ENCODE measurements around the gene LRRC74A.
A peak's percentile ranks its signal among the peaks of the same experiment; 100 is the strongest.
"Not testable (repeated sequence)": the region's sequence is repeated elsewhere in the genome, so short reads cannot be mapped to it uniquely, and the experiment has no call there.

The LRRC74A gene

DNA sequence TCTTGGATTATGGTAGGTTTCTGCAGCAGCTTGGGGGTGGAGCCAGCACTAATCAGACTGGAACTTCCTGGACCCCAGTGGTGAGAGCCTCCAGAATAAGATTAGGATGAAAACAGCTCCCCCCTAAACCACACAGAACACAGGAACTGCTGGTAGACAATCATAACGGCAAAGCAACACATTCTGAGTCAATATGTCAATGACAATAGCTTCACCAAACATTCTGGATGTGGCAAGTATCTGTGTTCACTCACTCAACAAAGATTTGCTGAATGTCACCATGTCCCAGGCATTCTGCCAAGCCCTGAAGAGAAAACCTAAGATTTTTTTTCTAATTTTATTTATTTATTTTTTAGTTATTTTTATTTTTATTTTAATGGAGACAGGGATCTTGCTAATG lies 65.2 kb downstream of the LRRC74A start:
- DNase-seq (ENCODE audit: low spot score): no peak

DNA sequence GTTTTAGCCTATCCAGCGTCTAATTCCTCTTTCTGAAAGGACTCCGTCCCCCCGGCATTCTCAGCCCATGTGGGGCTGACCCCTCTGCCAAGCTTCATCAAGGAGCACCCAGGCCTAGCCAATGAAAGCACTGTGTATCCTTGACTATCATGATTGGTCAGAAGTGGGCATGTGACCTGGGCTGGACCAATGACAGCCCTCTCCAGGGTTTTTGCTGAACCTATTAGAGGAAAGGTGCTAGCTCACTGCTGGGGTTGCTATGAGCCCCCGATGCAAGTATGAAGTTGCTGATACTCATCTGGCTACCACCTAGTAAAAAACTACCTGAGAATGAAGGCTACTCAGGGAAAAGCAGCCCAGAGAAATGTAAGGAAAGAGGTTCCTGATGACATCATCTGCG lies 68.1 kb downstream of the LRRC74A start:
- no peak for DNase-seq (ENCODE audit: low spot score)

DNA sequence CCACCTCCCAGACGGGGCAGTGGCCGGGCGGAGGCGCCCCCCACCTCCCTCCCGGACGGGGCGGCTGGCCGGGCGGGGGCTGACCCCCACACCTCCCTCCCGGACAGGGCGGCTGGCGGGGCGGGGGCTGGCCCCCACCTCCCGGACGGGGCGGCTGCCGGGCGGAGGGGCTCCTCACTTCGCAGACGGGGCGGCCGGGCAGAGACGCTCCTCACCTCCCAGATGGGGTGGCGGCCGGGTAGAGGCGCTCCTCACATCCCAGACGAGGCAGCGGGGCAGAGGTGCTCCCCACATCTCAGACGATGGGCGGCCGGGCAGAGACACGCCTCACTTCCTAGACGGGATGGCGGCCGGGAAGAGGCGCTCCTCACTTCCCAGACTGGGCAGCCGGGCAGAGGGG lies 71.8 kb downstream of the LRRC74A start:
- DNase-seq (ENCODE audit: low spot score): not testable (repeated sequence)

DNA sequence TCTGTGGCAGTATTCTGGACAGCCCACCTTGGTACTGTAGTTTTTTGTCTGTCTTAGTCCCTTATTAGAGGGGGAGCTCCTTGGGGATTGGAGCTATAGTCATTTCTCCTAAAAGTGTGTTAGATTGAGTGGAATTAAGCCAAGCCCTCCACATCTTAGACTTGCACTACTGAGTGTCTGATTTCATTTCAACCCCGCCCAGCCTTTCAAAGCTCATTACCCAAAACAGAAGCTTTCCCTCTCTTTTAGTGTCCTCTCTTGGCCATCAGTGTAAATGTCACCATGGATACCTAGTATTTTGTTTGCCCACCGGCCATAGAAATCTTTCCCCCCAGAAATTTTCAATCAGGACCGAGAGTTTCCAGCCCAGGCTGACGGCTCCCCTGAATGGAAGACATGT lies 74.5 kb downstream of the LRRC74A start:
- DNase-seq (ENCODE audit: low spot score): no peak

DNA sequence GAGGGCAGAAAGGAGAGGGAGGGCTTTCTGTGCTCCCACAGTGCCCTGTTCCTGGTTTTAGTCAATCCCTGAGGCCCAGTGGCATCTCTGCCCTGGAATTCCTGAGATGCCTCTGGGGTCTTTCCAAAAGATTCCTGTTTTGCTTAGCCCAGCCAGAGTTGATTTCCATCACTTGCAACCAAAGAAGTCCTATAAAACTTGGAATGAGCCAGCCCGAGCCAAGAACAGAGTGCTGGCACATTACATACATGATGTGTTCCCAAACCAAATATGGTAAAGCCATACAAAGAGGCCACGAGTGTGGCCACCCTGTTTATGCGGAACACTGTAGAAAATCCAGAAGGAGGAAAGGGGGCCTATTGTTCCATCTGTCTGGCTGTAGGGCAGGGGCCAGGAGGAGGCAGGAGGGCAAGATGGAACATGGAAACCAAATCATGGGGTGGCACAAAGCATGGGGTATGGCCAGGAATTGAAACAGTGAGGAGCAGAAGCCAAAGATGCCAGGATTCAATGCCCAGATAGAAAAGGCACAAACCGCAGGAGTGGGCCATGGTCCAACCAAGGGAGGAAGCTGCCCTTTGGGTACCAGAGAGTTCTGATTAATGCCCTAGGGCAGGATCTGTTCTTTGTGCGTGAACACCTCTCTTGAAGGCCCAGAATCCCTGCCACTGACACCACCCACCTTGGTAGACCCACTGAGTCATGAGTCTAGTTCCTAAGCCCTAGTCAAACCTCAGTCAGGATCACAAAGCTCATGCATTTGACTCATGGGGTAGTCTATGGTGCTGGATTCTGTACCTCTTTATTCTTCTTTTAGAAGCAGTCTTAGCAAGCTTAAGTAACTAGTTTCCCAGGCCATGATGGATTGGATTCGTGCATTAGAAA lies 75.2 kb downstream of the LRRC74A start:
- DNase-seq (ENCODE audit: low spot score): peak; percentile 61

DNA sequence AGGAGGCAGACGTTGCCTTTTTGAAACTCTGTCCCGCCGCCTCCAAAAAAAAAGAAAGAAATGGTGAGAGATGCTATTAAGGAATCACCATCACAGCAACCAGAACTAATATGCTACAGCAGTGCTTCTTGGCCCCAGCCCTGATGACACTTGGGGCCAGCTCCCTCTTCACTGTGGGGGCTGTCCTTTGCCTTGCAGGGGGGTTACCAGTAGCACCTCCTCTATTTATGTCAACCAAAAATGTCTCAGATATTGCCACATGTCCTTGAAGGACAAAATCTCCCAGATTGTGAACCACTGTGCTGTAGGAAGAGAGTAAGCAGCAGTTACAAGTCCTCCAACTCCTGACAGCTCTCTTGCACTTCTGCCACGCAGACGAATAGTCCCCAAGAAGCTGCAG lies 76.4 kb downstream of the LRRC74A start:
- DNase-seq (ENCODE audit: low spot score): no peak

DNA sequence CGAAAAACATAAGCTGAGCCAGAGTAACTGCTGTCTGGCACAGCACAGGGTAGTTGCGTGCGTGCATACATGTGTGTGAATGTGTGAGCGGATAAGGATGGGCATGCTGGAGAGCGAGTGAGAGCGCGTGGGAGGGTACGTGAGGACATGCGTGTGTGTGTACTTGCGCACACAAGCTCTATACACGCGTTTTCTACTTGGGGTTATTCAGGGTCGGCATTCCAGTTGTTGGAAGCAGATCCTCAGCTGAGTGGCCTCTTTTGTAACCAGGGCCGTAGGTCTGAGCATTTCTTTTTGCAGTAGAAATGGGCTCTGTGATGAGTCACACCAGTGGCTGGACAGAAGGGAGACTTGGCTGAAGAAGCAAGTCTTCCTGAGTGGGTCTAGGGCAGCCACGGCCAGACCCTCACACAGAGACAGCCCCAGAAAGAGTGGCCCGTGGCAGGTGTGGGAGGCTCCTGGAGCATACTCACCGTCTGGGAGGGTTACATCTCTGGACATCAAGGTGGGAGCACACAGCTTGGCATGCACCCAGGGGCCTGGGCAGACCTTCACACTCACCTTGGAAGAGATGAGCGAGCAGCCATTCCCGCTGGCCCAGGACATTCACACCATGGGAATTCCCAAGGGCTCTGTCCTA lies 78.0 kb downstream of the LRRC74A start:
- DNase-seq (ENCODE audit: low spot score): peak; percentile 85

DNA sequence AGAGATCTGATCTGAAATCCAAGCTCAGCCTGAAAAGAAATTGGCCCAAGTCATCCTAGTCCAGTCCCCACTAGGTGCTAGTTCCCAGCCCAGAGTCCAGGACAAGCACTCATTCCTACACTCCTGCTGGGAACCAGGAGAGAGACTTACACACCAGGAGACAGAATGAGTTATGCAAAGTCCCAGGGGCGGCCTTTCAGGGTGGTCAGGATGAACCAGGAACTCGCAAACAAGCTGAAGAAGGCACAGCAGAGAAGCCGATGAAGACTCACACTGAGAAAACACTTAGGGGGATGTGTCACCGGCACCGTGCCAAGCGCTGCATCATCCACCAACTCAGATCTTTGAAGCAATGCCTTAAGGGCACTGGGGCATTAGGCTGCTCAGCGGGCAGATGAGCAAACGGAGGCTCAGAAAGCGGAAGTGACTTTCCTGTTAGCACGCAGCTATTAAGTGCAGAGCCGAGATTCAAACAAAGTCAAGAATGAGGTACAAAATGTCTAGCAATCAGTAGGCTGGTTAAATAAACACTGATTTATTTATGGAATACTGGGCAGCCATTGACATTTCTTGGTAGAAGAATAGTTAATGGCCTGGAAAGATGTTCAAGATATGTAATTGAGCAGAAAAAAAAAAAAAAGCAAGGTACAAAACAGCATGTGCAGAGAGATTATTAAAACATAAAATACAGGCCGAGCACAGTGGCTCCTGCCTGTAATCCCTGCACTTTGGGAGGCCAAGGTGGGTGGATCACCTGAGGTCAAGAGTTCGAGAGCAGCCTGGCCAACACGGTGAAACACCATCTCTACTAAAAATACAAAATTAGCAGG lies 78.7 kb downstream of the LRRC74A start:
- peak; percentile 92 for DNase-seq (ENCODE audit: low spot score)

DNA sequence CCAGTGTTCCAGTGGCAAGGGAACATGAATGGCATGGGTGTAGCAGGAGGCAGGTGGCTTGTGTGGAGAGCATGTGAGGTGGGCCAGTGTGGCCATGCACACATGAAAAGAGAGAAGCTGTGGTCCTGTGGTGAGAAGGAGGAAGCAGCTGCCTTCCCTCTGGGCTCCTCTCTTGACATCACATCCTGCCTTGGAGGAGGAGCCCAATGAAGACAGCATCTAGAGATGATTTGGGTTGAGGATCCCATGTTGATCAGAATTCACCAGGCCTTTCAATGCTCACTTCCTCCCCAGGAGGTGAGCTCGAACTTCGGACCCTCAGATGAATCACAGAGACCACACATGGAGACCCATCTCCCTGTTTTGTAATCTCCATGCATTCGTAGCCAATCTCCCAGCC lies 82.6 kb downstream of the LRRC74A start:
- DNase-seq (ENCODE audit: low spot score): no peak

DNA sequence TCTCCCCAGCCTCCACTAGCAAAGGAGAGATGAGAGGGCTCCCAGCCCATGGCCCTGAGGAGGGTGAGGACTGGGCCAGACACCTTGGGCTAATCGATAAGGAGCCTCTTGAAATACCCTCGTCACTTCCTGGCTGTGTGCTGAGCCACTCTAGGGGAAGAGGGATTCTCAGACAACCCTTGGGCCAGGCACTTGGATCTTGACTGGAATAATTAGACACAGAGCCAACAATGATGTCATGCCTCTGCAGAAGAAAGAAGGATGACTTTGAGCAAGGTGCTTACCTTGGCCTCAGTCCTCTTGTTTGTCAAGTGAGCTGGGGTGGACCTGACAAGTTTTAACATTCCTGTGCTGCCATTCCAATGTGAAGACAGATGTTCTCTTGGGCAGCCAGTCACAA lies 83.1 kb downstream of the LRRC74A start:
- no peak for DNase-seq (ENCODE audit: low spot score)

DNA sequence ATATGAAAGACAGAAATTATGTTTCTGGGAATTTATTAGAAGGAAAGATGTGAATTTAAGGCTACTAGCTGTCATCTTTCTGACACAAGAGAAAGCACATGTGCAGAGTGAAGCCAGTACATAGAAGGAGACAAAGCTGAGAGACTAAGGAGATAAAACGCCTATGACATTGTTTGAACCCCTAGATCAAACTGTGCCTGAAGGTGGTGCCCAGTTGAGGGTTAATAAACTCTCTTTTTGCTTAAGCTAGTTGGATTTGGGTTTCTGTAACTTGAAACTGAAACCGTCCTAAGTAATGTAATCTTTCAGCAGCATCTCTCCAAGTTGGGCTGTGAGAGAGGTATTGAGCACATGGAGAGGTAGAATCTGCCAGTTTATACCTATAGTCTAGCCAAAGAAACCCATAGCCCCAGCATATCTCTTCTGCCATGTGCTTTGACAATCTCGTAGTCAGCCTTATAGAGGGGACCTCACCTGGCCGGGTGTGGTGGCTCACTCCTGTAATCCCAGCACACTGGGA lies 84.2 kb downstream of the LRRC74A start:
- DNase-seq (ENCODE audit: low spot score): no peak

DNA sequence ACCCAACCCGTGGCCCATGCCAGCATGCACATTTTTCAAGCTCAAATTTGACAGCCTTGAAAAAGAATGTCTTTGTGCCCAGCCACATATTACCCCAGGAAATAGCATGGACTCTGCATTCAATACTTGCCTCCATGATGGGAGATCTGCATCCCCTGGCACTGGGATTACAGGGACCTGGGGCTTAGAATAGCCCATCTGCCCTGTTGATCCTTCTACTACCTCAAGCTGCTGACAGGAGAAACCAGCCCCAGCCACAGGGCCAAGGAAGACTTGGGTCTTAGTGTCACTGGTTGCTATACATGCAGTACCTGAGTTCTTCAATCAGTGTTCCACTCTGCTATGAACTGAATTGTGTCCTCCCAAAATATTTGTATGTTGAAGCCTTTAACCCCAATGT lies 85.3 kb downstream of the LRRC74A start:
- no peak for DNase-seq (ENCODE audit: low spot score)

DNA sequence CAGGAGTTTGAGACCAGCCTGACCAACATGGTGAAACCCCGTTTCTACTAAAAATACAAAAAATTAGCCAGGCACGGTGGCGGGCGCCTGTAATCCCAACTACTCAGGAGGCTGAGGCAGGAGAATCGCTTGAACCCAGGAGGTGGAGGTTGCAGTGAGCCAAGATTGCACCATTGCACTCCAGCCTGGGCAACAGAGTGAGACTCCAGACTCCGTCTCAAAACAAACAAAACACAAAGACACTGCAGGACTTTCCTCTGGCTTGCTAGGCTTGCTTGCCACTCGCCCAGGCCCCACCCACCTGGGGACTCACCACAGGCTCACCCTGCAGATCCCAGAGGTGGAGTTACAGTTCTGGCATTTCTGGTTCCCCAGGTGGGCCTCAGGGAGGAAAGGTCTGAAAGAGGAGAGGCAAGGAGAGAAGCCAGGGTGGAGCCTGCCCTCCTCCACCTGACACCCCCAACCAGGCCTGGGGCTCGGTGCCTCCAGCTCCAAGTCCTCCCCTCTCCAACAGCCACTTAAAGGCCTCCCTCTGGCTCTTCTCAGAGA lies 88.4 kb downstream of the LRRC74A start:
- DNase-seq (ENCODE audit: low spot score): not testable (repeated sequence)

DNA sequence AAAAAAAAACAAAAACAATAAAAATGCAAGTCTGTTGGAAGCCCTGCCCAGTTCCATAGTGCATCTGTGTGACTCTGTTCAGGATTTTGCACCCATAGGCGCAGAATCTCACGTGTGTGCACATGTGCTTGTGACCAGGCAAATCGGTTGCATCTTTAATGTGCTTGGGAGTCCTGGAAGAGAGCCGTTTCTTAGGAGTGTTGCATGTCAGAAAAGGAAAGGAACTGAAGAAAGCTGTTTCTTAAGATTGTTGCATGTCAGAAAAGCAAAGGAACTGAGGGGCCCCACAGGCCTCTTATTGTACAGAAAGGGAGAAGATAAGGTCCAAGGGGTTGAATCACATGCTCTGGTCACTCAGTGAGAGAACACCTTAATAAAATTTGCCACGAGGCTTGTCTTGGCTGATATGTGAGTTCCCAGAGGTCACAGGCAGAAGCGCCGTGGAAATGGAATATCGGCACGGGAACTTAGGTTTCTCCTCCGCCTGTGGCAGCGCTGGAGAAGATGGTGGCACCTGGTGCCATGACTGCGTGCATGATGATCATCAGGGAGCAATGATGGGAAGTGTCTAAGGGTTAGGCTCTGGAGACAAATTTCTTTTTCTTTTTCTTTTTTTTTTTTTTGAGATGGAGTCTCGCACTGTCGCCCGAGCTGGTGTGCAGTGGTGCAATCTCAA lies 90.0 kb downstream of the LRRC74A start:
- DNase-seq (ENCODE audit: low spot score): no peak

DNA sequence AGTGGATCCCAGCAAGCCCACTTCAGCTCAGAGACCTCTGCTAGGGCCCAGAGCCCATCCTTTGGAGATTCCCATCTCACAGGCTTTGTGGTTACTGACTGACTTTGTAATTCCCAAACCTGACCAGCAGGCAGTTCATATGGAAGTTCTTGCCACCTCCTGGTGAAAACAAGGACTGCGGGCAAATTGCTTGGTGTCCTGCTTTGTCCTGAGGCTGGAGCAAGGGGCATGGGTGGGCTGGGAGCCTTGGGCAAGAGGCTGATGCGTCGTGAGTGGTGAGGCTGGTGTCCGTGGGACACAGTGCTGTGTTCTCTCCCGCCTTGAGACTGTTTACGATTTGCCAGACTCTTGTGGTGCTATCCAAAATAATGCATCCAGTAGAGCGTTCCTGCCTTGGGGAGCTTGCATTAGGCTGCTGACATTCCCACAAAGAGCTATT lies 91.0 kb downstream of the LRRC74A start:
- peak; percentile 64 for DNase-seq (ENCODE audit: low spot score)

DNA sequence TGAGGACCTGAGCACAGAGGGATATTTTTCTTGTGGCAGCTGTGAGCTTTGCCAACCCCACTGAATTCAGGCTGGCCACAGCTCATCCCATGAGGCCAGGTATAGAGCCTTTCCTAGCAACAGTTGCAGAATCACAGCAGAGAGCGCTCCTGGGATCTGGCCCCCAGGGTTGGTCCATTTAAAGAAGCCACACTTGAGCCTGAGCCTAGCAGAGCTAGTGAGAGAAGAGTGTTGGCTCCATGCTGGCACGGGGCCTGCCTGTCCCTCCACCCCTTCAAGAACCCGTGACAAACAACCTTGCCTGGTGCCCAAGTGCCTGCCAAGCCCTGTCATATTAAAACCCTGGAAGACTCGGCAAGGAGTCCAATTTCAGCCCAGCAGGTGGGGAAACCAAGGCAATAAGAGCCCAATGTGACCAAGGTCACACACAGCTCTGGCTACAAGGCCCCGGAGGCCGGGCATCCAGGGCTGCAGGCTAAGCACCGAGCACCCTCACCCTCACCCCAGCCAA lies 91.6 kb downstream of the LRRC74A start:
- DNase-seq (ENCODE audit: low spot score): no peak

DNA sequence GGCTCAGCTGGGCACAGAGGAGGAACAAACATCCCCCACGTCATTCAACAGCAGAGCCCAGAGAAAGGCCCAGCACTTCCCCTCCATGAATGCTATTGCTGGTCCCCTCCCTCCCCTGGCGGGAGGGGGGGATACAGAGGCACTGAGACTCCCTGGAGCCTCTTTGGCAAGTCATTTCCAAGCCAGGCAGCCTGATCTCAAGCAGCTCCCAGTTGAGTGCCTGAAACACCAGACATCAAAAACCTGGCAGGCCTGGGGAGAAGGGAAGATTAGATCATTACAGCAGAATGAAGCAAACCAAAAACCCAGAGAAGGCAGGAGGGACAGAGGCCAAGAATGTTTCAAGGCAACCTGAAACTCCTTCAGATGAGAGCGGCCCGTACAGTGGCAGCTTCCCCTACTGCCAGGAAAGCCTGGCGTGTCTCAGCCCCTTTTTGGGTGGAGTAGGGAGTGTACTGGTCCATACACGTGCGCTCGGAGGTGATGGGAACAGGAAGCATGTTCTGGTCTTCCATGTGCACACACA lies 92.1 kb downstream of the LRRC74A start:
- peak; percentile 76 for DNase-seq (ENCODE audit: low spot score)

DNA sequence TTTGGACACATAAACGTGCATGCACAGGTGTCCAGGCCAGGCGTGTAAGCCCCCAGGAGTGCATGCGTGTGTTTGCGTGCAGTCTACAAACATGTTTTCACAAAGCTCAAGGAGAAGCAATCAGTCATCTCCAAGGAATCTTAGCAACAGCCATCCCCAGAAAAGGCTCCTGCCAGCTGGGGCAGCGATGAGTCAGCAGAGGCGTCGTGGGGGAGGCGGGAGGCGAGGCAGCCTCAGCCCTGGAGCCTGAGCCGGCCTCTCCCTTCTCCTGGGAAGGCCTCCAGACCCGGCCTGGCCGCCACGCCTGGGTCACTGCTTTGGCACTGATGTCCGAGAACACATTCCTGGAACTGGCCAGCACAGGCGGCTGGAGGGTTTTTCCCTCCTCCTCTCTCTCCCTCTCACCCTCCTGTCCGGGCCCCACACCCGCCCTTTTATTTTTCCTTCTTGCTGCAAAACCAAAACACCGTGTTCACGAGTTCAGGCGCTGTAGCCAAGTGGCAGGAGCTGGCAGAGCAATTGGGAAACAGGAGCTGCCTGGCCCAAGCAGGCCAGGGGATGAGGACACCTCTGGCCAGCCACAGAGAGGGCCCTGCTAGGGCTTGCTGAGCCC lies 92.7 kb downstream of the LRRC74A start:
- DNase-seq (ENCODE audit: low spot score): peak; percentile 96
